T-helper 1 cell (primary cell): ENCODE data around the gene TFAP2E.
A peak's percentile ranks its signal among the peaks of the same experiment; 100 is the strongest.

ENCODE experiments used
- DNase-seq, 5 donors: peaks; one replicate each; pipeline ENCODE4 v3.0.0-alpha.2; 2012 to 2020

The TFAP2E gene

DNA sequence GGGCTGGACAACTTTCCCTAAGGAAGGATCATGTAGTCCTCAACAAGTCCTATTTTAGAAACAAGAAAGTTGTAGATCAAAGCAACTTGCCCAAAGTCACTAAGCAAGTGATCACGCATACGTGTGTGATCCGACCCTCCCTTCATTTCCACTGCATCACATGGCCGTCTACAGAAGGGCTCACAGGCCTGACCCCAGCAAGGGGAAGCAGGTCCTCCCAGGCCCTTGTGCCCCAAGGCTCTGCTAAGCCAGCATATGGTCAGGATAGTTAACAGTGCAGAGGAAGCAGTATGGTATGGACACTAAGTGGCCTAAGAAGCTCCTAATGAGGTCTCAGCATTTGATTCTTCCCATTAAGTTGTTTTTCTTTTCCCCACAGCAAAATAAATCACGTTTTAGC, 24.8 kb downstream of the TFAP2E start:
- DNase-seq, result no peak

DNA sequence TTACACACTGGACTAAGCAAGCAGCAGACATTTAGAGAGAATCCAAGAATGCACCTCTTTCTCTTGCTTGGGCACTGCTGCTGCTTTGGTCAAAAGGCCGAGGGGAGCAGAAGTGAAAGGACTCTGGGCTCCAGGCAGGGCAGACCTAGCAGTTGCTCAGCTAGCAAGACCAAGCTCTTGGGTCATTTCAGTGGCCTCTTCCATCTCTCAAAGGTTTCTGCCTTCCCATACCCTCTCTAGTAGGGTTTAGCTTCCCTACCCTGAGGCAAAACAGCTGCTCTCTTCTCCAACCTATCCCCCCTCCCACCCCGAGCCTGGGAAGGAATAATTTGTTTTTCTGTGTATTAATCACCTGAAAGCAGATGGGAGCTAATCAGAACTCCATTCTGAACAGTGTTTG, 25.8 kb downstream of the TFAP2E start:
- no peak for DNase-seq

GRCh38 chr1:35599411-35599810, 26.3 kb downstream of the TFAP2E start:
- DNase-seq, result no peak

DNA sequence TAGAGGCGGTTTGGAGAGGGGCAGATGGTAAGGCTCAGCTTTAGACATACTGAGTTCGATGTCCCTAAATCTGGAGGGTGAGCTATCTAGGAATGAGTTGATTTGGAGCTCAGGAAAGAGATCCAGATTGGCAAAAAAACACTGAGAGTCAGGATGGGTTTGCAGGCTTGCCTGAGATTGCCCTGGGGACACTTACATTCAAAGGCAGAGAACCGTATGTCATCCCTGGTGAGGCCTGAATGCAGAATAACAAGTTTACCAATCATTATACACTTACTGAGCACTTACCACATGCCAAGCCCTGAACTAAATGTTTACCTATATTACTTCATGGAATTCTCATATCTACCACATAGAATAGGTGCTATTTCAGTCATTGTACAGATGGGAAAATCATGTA, 27.5 kb downstream of the TFAP2E start:
- no peak for DNase-seq

GRCh38 chr1:35603468-35603867, 30.4 kb downstream of the TFAP2E start:
- no peak for DNase-seq

DNA sequence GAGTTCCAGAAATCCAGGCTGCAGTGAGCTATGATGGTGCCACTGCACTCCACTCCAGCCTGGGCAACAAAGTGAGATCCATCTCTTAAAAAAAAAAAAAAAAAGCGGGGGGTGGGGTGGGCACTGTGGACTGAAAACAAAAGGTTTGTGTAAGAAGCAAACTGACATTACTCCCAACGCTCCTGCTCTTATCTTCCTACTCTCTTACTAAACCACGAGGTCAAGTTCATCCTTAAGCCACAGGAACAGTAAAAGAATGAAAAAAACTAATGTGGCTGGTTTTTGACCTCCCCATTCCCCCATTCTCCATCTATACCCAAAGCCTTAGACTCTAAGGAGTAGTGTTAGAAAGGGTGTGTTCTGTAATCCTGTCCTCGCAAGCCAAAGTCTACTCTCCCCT, 30.8 kb downstream of the TFAP2E start:
- DNase-seq, result no peak

DNA sequence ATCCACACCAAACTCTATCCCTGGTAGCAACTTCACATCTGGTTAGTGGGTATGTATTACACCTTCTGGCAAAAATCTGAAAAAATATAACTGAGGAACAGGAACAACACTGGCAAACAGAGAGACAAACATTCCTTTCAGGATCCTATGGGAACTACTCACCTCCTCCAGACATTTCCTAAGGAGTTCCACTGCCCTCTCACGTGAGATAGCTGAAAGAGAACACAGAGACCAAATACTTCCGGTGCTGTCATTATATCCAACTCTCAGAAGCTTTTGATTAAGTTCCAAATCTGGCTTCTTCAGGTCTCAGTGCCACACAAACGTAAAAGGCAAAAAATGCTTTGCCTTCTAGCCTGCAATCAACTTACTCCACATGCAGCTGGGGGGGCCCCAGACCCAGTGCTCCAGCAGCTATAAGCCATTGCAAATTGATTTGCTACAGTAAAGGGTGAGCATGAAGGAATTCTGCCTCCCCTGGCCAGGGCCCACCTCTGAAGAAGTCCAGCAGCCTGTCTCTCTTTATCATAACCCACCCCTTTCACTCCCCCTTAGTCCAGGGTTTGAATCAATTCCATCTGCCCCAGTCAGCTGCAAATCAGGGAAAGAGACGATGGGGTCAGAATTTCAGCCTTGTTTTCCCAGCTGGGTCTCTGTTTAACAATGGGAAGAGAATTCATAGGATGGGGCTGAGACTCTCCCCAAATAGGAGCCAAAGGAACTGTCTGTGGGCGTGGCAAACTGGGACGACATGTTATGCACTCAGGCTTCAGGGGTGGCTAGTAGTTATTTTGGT, 32.2 kb downstream of the TFAP2E start:
- no peak for DNase-seq

DNA sequence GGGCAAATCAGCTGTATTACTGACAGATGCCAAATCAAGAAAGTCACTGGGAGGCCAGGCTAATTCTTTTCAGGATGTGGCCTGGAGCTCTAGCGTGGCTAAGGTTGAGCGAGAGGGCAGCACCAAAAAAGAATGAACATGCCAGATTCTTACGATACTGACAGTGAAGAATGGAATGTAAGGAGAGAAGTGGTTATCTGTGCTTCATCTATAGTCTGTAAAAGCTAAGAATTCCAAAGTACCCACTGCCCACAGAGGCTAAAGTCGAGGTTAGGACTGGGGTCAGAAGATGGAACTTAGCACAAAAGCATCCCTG, 32.7 kb downstream of the TFAP2E start:
- no peak for DNase-seq

- no peak for DNase-seq
These were observed 38.5 kb downstream of the TFAP2E start for GRCh38 chr1:35611655-35612054.

DNA sequence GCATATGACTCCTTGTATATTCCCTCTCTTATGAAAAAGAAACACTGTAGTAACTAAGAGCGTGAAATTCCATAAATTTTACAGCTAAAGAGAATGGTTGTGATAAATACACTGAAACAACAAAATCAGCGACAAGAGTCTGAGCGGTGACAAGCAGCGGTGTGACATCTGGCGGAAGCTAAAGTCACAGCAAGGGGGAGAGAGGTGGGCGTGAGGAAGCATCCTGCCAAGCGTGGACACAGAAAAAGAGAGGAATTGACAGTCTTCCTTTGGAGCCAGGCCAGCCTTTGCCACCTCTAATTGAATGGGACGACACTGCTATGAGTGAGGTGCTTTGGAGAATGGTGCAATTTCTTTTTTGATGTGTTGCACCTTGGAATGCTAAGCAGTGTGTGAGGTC, 42.3 kb downstream of the TFAP2E start:
- no peak for DNase-seq

DNA sequence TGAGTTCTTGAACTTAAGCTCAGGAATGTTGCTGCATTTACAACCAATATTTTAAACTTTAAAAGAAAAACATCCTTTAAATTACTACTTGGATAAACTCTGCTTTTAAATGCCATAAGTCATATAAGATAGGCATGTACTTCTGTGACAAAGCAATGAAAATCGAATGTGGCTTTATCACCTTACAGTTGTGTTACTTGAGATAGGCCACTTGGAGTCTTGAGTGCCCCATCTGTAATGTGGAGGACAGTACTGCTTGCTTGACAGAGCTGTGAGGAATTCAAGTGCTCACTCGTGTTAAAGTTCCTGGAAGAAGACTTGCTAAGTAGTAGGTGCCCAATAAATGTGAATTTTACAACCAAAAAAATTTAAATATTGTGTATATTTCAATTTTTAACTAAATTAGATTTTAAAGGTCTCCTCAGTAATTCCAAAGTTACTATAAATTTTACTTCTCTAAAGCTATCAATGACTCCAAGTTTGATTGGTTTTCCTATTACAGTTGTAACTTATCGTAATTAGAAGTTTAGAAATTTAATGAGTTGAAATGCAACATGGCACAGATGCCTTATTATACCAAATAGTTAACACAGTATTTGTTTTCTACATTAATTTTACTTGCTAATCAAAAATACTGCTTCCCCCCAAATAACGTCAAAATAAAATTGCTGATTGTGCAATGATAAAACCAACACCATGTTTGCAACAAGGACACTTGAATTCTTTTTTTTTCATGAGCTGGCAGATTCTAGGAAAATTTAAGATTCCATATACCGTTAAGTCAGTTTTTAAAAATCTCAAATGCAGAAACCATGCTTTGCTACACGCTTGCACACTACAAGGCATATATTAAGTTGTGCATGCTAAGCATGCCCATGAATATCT, 46.4 kb downstream of the TFAP2E start:
- no peak for DNase-seq

GRCh38 chr1:35622510-35623178, 49.5 kb downstream of the TFAP2E start:
- no peak for DNase-seq

- DNase-seq, result no peak
These were observed 50.7 kb downstream of the TFAP2E start for GRCh38 chr1:35623832-35624231.

DNA sequence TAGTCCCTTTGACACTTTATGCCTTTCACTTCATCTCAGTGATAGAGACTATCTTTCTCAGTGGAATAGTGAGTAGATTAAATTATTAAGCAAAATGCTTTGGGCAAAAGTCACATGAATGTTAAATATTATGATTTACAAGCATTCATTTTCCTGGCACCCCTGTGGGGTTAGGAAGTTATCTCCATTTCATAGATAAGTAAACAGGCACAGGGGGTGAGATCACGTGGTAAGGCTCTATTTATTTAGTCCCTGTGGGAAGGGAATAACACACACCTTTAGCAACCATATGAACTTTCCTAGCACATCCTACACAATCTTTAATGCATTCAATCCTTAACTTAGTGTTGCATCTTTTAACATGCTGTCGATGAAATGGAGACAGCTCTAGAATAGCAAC, 55.9 kb downstream of the TFAP2E start:
- no peak for DNase-seq

DNA sequence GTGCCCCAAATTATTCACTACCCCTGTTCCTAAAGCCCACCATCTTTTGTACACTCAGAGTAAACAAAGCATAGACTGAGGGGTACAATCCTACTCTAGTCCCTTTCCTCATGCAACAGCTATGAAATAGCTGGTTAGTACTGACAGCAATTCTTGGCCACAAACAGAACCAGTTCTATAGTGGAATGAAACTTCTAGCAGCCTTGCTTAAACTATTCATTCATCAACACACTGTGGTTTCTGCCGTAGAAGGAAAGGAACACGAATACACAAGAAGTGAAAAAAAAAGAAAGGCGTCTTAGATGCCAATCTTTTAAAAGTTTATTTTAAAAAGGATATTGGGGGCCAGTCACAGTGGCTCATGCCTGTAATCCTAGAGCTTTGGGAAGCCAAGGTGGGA, 58.3 kb downstream of the TFAP2E start:
- DNase-seq, result no peak

- no peak for DNase-seq
These were observed 60.4 kb downstream of the TFAP2E start for GRCh38 chr1:35633547-35633946.

DNA sequence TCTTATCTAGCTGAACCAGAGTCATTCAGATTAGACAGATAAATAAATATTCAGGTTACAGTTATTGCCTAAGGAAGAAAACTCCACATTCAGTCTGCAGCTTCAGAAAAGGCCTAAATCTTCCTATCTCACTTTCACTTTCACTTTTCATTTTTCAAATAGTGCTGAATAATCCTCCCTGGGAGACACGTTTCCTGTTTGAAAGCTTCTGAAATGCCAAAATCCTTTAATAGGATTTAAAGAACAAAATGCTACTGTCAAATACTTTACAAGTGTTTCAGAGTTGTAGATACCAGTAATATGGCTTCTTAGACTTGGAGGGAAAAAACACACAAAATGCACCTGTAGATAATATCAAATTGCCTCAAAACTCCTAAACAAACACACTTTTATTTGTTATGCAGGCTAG, 64.3 kb downstream of the TFAP2E start:
- DNase-seq, result peak in 1 of 5 donors; percentile 52

- no peak for DNase-seq
These were observed 67.5 kb downstream of the TFAP2E start for GRCh38 chr1:35640380-35641232.

DNA sequence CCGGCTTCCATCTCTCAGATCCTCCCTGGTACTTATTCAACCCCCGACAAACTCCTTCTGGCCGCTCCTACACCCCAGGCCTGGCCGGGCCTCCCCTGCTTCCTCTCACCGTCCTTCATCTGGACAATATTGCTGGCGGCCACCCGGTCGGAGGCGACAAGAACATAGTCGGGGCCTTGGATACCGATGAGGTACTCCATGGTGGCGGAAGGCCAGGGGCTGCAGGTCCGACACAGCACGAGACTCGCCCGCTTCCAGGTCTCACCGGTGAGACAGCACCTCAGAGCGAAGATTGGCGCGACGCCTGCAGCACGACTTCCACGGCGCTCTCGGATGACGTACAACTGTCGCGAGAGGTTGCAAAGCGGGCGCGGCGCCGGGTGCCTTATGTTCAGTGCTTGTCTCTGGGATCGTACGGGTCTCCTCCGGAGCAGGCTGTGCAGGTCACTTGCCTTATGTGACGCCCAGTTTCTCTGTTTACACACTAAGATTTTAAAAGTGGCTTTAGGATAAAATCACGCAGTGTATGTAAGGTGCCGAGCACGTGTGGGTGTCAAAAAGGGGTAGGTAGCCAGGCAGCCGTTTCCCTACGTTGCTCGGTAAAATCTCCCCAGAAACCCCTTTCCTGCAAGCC, 68.2 kb downstream of the TFAP2E start, which contains the start of gene PSMB2:
TSS of gene PSMB2 (minus strand) at position 294 of the 634 bp plus-strand sequence. CDS start at position 200, 94 bp downstream.
- peak; percentile 86 to 95 (median 91) for DNase-seq

- no peak for DNase-seq
These were observed 69.4 kb downstream of the TFAP2E start for GRCh38 chr1:35642471-35642955.

DNA sequence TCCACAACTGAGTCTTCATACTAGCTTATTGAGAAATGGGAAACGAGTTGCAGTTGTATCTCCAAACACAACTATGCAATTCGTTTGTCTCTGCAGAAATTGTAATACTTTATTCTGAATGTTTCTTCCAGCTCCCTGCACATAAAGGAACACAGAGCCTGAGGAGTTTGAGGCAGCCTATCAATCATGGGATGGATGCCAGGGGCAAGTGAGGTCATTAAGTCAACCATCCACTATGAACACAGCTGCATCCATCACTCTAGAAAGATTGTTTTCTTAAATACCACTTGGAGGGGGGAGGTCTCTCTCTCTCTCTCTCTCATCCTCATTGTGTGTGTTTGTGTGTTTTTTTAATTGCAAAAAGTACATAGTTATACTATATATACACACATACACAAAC, 71.1 kb downstream of the TFAP2E start:
- no peak for DNase-seq
